DMS53 treated with DMSO at 0.1 percent for 48 hours (cell line): ENCODE measurements around the gene ARID3A.
"Not testable (repeated sequence)": the region's sequence is repeated elsewhere in the genome, so short reads cannot be mapped to it uniquely, and the experiment has no call there.

ENCODE experiments used
- DNase-seq: peaks from one replicate; lab custom pipeline; 2025; ENCODE audit not compliant: unreplicated experiment; lab: John Stamatoyannopoulos, UW

The ARID3A gene

GRCh38 chr19:925526-926322 is at the start of gene ARID3A:
ARID3A (plus strand) TSS chr19:926035; CDS start chr19:929529, 3,494 bp downstream.
- peak; percentile 70 for DNase-seq

GRCh38 chr19:876089-876488 is 49.7 kb upstream of the ARID3A start:
- no peak for DNase-seq

- DNase-seq = no peak
Observed at GRCh38 chr19:876780-877314, 49.0 kb upstream of the ARID3A start.

- not testable (repeated sequence) for DNase-seq
Observed at GRCh38 chr19:877992-878660, 47.7 kb upstream of the ARID3A start.

GRCh38 chr19:878751-879561 is 46.9 kb upstream of the ARID3A start:
- not testable (repeated sequence) for DNase-seq

- no peak for DNase-seq
Observed at GRCh38 chr19:879711-880438, 46.0 kb upstream of the ARID3A start.

GRCh38 chr19:881385-882071 is 44.3 kb upstream of the ARID3A start:
- DNase-seq = no peak

GRCh38 chr19:882871-883497 is 42.9 kb upstream of the ARID3A start:
- DNase-seq = no peak

- DNase-seq = peak; percentile 75
Observed at GRCh38 chr19:883661-884211, 42.1 kb upstream of the ARID3A start.

- DNase-seq = no peak
Observed at GRCh38 chr19:884420-885211, 41.2 kb upstream of the ARID3A start.

GRCh38 chr19:885536-886224 is 40.2 kb upstream of the ARID3A start:
- DNase-seq = no peak

GRCh38 chr19:887072-887471 is 38.8 kb upstream of the ARID3A start:
- no peak for DNase-seq

- DNase-seq = no peak
Observed at GRCh38 chr19:887599-887998, 38.2 kb upstream of the ARID3A start.

- no peak for DNase-seq
Observed at GRCh38 chr19:888581-889385, 37.1 kb upstream of the ARID3A start.

GRCh38 chr19:889662-890295 is 36.1 kb upstream of the ARID3A start:
- DNase-seq = no peak

GRCh38 chr19:890831-891230 is 35.0 kb upstream of the ARID3A start:
- DNase-seq = no peak
